ENCODE data around the gene AS3MT.

The AS3MT gene

DNA sequence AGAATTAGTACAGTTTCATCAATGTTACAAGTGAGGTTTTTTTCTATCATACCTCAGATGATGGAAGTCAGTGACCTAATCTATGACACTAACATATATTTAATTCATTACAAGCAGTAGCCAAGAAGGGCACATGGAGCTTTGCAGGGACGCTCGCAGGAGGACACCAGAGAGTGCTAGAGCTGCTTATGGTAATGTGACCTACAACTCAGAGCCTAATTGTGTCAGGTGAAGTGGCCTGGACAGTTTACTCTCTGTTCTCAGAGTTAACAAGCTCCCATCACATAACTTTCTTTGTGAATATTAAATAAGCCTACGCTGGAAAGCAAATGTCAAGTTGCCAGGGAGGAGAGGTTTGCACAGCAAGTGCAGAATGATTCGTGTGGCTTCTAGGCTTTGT, 37.2 kb downstream of the AS3MT start:
- H3K9ac ChIP-seq (ENCODE audit: low read length): no peak overlapping the region

DNA sequence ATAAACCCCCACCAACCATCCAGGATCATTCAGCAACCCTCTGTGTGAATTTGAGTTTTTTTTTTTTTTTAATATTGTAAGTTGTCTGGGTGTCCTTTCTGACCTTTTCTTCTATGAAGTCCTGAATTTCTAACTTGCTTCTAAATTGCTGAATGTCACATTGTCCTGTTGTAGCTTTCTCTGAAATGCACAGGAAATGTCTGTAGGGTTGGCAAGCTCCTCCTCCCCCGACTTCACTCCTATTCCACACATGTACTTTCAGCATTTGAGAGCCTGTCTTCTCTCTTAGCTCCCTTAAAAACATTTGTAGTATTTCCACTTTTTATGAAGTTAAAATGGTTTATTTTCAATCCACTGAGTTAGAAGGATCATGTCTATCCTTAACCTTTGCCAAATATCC, 45.5 kb downstream of the AS3MT start:
- H3K9ac ChIP-seq (ENCODE audit: low read length): no peak overlapping the region
- H3K4me2 ChIP-seq (ENCODE audit: low read depth, low read length, poor library complexity, severe bottlenecking): no peak overlapping the region
- H3F3A ChIP-seq (ENCODE audit: insufficient read depth): no peaks in the 10 kb centered on the region
- no peaks in the 10 kb centered on the region for H3K9me3 ChIP-seq (ENCODE audit: insufficient read depth, low read length)
- no peaks in the 10 kb centered on the region for H3K9me2 ChIP-seq (replicated peaks; ENCODE audit: insufficient read depth, low read length)
- no peaks in the 10 kb centered on the region for H3K79me2 ChIP-seq (ENCODE audit: insufficient read depth, low read length)
- no peak overlapping the region for H3K4me3 ChIP-seq (ENCODE audit: insufficient read depth, low read length, poor library complexity, severe bottlenecking)
- no peaks in the 10 kb centered on the region for H4K20me1 ChIP-seq (ENCODE audit: low read depth, low read length)
- TF ChIP-seq, protein P1, sequence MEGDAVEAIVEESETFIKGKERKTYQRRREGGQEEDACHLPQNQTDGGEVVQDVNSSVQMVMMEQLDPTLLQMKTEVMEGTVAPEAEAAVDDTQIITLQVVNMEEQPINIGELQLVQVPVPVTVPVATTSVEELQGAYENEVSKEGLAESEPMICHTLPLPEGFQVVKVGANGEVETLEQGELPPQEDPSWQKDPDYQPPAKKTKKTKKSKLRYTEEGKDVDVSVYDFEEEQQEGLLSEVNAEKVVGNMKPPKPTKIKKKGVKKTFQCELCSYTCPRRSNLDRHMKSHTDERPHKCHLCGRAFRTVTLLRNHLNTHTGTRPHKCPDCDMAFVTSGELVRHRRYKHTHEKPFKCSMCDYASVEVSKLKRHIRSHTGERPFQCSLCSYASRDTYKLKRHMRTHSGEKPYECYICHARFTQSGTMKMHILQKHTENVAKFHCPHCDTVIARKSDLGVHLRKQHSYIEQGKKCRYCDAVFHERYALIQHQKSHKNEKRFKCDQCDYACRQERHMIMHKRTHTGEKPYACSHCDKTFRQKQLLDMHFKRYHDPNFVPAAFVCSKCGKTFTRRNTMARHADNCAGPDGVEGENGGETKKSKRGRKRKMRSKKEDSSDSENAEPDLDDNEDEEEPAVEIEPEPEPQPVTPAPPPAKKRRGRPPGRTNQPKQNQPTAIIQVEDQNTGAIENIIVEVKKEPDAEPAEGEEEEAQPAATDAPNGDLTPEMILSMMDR (IDR thresholded peaks at IDR 0.05; ENCODE audit: insufficient read depth, low read length, poor library complexity, severe bottlenecking): no peak
- TF ChIP-seq EZH2phosphoT487 (conservative IDR thresholded peaks at IDR 0.05; ENCODE audit: low read length): no peak
- H3K27ac ChIP-seq (ENCODE audit: low read depth, low read length): no peak overlapping the region
- no peaks in the 10 kb centered on the region for H3K36me3 ChIP-seq (ENCODE audit: low read length)
- H3K27me3 ChIP-seq (ENCODE audit: low read length): no peaks in the 10 kb centered on the region
- H2AFZ ChIP-seq (ENCODE audit: low read depth, low read length, severe bottlenecking): no peak overlapping the region

More for the DNA sequence above, 37.2 kb downstream of the AS3MT start:
- H3K9me3 ChIP-seq (ENCODE audit: insufficient read depth, low read length): no peaks in the 10 kb centered on the region
- no peaks in the 10 kb centered on the region for H4K20me1 ChIP-seq (ENCODE audit: low read depth, low read length)
- H3K4me3 ChIP-seq (ENCODE audit: insufficient read depth, low read length, poor library complexity, severe bottlenecking): no peak overlapping the region
- no peaks in the 10 kb centered on the region for H3F3A ChIP-seq (ENCODE audit: insufficient read depth)
- no peaks in the 10 kb centered on the region for H3K9me2 ChIP-seq (replicated peaks; ENCODE audit: insufficient read depth, low read length)
- H3K79me2 ChIP-seq (ENCODE audit: insufficient read depth, low read length): no peaks in the 10 kb centered on the region
- H2AFZ ChIP-seq (ENCODE audit: low read depth, low read length, severe bottlenecking): no peak overlapping the region
- H3K27ac ChIP-seq (ENCODE audit: low read depth, low read length): no peak overlapping the region
- TF ChIP-seq EZH2phosphoT487 (conservative IDR thresholded peaks at IDR 0.05; ENCODE audit: low read length): no peak
- TF ChIP-seq, protein P1 (IDR thresholded peaks at IDR 0.05; ENCODE audit: insufficient read depth, low read length, poor library complexity, severe bottlenecking): no peak
- no peaks in the 10 kb centered on the region for H3K36me3 ChIP-seq (ENCODE audit: low read length)
- no peaks in the 10 kb centered on the region for H3K27me3 ChIP-seq (ENCODE audit: low read length)
- no peak overlapping the region for H3K4me2 ChIP-seq (ENCODE audit: low read depth, low read length, poor library complexity, severe bottlenecking)

- Histone ChIP-seq H2AFZ (ENCODE audit: low read depth, low read length, severe bottlenecking) (no peak overlapping the region), H3K79me2 (ENCODE audit: insufficient read depth, low read length) (no peaks in the 10 kb centered on the region), H3K27me3 (ENCODE audit: low read length) (no peaks in the 10 kb centered on the region), H3K9ac (ENCODE audit: low read length) (no peak overlapping the region), H3K36me3 (ENCODE audit: low read length) (no peaks in the 10 kb centered on the region), H3K9me2 (replicated peaks; ENCODE audit: insufficient read depth, low read length) (no peaks in the 10 kb centered on the region), H3K4me2 (ENCODE audit: low read depth, low read length, poor library complexity, severe bottlenecking) (no peak overlapping the region), H3K4me3 (ENCODE audit: insufficient read depth, low read length, poor library complexity, severe bottlenecking) (no peak overlapping the region), H3K27ac (ENCODE audit: low read depth, low read length) (no peak overlapping the region), H3F3A (ENCODE audit: insufficient read depth) (no peaks in the 10 kb centered on the region), H4K20me1 (ENCODE audit: low read depth, low read length) (no peaks in the 10 kb centered on the region), H3K9me3 (ENCODE audit: insufficient read depth, low read length) (no peaks in the 10 kb centered on the region)
- TF ChIP-seq EZH2phosphoT487 (conservative IDR thresholded peaks at IDR 0.05; ENCODE audit: low read length): no peak
- TF ChIP-seq, protein P1 (IDR thresholded peaks at IDR 0.05; ENCODE audit: insufficient read depth, low read length, poor library complexity, severe bottlenecking): no peak
Observed at GRCh38 chr10:102916173-102916572, 46.9 kb downstream of the AS3MT start.

Measured in SU-DHL-6 (cell line).